ENCODE results near the gene RNF169. TPM values are rescaled to one million over a fixed set of nuclear protein-coding genes. Genes with fewer than 3 reads are reported as not detected.

RNF169 gene
- total and polyA plus RNA-seq, 4 donors = 4.4 to 34.8 (median 12.7) TPM

DNA sequence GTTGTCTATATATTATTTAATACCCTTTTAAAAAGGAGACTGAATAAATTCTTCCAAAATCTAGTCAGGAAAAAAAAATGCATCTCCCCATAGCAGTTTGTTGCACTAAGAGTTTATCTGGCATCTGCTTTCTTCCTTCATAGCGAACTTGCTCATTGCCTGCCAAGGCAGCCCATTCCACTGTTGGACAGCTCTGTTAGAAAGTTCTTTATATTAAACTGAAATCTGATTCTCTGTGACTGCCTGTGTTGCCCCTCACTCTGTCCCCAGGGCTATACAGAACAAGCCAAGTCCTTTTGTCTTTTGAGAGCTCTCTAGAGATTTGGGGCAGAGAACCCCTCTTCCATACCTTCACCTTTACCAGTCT lies 14.1 kb upstream of the RNF169 start:
- H3K27me3 ChIP-seq (ENCODE audit: control insufficient read depth in 3 of 3, insufficient read depth in 3 of 3, low read length in 2 of 3) = peaks cover 0 to 31% (median 25%) of the 10 kb centered on the region in 3 donors
- no peak overlapping the region for H3K4me3 ChIP-seq
- peaks cover 0 to 7% (median 0%) of the 10 kb centered on the region in 5 donors for H3K4me1 ChIP-seq (ENCODE audit: control insufficient read depth in 5 of 5, insufficient read depth in 5 of 5, low read length in 5 of 5)
- no peaks in the 10 kb centered on the region for H3K36me3 ChIP-seq (ENCODE audit: control insufficient read depth in 4 of 4, insufficient read depth in 4 of 4, low read length in 4 of 4)
- 68 to 69% methylated on average over 1 of the region's 1 CpG for WGBS, 2 donors
- DNase-seq (peak in 2 of 3 donors; percentile 40 to 69), ATAC-seq (ENCODE audit: insufficient read depth, low FRiP score) (no peak)
- TF ChIP-seq, protein P1, sequence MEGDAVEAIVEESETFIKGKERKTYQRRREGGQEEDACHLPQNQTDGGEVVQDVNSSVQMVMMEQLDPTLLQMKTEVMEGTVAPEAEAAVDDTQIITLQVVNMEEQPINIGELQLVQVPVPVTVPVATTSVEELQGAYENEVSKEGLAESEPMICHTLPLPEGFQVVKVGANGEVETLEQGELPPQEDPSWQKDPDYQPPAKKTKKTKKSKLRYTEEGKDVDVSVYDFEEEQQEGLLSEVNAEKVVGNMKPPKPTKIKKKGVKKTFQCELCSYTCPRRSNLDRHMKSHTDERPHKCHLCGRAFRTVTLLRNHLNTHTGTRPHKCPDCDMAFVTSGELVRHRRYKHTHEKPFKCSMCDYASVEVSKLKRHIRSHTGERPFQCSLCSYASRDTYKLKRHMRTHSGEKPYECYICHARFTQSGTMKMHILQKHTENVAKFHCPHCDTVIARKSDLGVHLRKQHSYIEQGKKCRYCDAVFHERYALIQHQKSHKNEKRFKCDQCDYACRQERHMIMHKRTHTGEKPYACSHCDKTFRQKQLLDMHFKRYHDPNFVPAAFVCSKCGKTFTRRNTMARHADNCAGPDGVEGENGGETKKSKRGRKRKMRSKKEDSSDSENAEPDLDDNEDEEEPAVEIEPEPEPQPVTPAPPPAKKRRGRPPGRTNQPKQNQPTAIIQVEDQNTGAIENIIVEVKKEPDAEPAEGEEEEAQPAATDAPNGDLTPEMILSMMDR (IDR thresholded peaks at IDR 0.05; ENCODE audit: control extremely low read depth, extremely low read depth) = no peak
- H3K9ac ChIP-seq (ENCODE audit: insufficient read depth in 1 of 2, low read length in 2 of 2) = no peak overlapping the region
- H3K9me3 ChIP-seq (ENCODE audit: control insufficient read depth in 4 of 4, insufficient read depth in 3 of 4, low read length in 3 of 4) = no peaks in the 10 kb centered on the region
- H3K27ac ChIP-seq (ENCODE audit: low read depth in 1 of 2, low read length in 1 of 2) = no peak overlapping the region

DNA sequence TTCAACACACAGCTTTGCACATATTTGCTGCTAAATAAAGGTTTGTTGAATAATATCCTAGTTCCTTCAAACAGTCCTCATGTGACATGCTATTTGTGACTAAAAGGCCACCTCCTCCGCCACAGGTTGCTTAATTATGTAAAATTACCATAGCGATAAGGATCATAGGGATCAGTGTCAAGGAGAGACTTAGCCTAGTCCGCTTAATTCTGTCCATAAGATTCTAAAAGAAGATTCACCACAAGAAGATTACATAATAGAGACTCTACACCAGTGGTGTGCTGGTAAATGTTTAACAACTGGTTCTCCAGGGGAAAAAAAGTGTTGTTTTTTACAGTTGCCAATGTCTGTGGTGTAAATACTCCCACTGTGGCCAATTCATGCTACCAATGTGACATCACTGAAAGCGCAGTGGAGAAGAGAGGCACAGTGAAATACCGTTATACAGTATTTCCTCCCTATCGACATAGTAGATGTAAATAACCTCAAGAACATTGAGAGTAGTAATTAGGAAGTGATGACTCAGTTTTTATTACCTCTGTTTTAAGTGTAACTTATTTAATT lies 13.2 kb upstream of the RNF169 start:
- WGBS, 2 donors = 72 to 74% methylated on average over 6 of the region's 6 CpGs
- ATAC-seq (ENCODE audit: insufficient read depth, low FRiP score) (no peak), DNase-seq (no peak)
- Histone ChIP-seq H3K36me3 (ENCODE audit: control insufficient read depth in 4 of 4, insufficient read depth in 4 of 4, low read length in 4 of 4) (no peaks in the 10 kb centered on the region), H3K27me3 (ENCODE audit: control insufficient read depth in 3 of 3, insufficient read depth in 3 of 3, low read length in 2 of 3) (peaks cover 0 to 24% (median 18%) of the 10 kb centered on the region in 3 donors), H3K9ac (ENCODE audit: insufficient read depth in 1 of 2, low read length in 2 of 2) (no peak overlapping the region), H3K4me1 (ENCODE audit: control insufficient read depth in 5 of 5, insufficient read depth in 5 of 5, low read length in 5 of 5) (peaks cover 0 to 7% (median 0%) of the 10 kb centered on the region in 5 donors), H3K4me3 (no peak overlapping the region), H3K27ac (ENCODE audit: low read depth in 1 of 2, low read length in 1 of 2) (no peak overlapping the region), H3K9me3 (ENCODE audit: control insufficient read depth in 4 of 4, insufficient read depth in 3 of 4, low read length in 3 of 4) (no peaks in the 10 kb centered on the region)
- TF ChIP-seq, protein P1 (IDR thresholded peaks at IDR 0.05; ENCODE audit: control extremely low read depth, extremely low read depth) = no peak

DNA sequence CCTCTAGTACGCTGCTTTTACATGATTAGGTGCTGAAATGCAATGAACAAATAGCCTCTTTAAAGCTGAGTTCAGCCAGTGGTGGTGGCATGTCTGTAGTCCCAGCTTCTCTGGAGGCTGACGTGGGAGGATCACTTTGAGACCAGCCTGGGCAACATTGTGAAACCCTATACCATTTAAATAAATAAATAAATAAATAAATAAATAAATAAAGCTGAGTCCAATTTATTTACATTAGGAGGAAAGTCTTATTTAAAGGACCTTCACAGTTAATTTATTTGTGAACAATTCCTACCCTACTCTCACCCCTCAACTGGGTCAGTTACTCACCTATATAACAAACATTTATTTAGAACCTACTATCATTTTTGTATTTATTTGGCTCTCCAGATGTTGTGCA lies 12.6 kb upstream of the RNF169 start:
- DNase-seq (no peak), ATAC-seq (ENCODE audit: insufficient read depth, low FRiP score) (no peak)
- WGBS, 2 donors = 89 to 90% methylated on average over 2 of the region's 2 CpGs
- Histone ChIP-seq H3K27ac (ENCODE audit: low read depth in 1 of 2, low read length in 1 of 2) (no peak overlapping the region), H3K36me3 (ENCODE audit: control insufficient read depth in 4 of 4, insufficient read depth in 4 of 4, low read length in 4 of 4) (no peaks in the 10 kb centered on the region), H3K9ac (ENCODE audit: insufficient read depth in 1 of 2, low read length in 2 of 2) (no peak overlapping the region), H3K4me3 (no peak overlapping the region), H3K27me3 (ENCODE audit: control insufficient read depth in 3 of 3, insufficient read depth in 3 of 3, low read length in 2 of 3) (peaks cover 0 to 18% (median 13%) of the 10 kb centered on the region in 3 donors), H3K9me3 (ENCODE audit: control insufficient read depth in 4 of 4, insufficient read depth in 3 of 4, low read length in 3 of 4) (no peaks in the 10 kb centered on the region), H3K4me1 (ENCODE audit: control insufficient read depth in 5 of 5, insufficient read depth in 5 of 5, low read length in 5 of 5) (peaks cover 0 to 7% (median 0%) of the 10 kb centered on the region in 5 donors)
- TF ChIP-seq, protein P1 (IDR thresholded peaks at IDR 0.05; ENCODE audit: control extremely low read depth, extremely low read depth) = no peak
